ENCODE data around the gene TUSC2. TPM values are rescaled to one million over a fixed set of nuclear protein-coding genes. Genes with fewer than 3 reads are reported as not detected.

Gene TUSC2
- total RNA-seq, 4 donors from 2014 or later = 16.0 to 42.9 (median 27.4) TPM

DNA sequence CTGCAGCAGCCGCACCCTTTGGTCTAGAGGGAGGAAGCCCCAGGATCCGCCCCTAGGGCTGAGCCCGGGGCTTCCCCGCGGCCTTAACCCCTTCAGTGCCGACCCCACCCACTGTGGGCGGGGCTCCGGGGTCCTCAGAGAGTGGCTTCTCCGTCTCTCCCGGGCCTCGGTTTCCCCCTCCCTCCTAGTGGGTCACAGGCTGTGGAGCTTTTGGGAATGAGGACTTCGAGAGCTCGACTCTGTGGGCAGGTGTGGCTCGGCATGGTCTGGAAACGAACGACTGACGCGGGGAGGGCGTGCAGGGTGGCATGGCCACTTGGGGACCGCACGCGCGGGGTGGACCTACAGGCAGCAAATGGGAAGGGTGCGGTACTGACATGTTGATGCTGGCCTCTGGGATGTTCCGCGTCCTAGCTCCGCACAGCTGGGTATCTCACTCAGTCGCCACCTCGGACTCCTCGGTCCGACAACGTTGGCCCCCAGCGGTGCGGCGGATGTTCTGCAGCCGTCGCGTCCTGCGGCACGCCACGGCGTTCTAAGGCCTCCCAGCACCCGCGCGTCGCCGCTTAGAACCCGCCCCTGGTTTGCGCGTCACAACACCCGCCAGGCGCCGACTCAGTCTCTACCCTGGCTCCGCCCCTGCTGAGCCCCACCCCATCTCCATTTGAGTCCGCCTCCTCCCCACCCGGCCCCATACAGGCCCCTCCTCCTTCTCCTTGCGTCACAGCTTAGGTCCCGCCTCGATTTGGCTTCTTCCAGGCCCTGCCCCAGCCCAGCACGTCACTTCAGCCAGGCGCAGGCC lies 29.0 kb downstream of the TUSC2 start, which contains the start of the genes HYAL3 and NAA80:
Gene HYAL3, minus strand, starts transcription at position 570 of the 802 bp plus-strand sequence. CDS start 3,803 bp downstream, outside the sequence.
Gene NAA80, minus strand, starts transcription at position 570 of the 802 bp plus-strand sequence. CDS start 1,942 bp downstream, outside the sequence.
- WGBS, 2 donors = 0% methylated on average over 13 to 26 of the region's 61 CpGs
- TF ChIP-seq, protein P1, sequence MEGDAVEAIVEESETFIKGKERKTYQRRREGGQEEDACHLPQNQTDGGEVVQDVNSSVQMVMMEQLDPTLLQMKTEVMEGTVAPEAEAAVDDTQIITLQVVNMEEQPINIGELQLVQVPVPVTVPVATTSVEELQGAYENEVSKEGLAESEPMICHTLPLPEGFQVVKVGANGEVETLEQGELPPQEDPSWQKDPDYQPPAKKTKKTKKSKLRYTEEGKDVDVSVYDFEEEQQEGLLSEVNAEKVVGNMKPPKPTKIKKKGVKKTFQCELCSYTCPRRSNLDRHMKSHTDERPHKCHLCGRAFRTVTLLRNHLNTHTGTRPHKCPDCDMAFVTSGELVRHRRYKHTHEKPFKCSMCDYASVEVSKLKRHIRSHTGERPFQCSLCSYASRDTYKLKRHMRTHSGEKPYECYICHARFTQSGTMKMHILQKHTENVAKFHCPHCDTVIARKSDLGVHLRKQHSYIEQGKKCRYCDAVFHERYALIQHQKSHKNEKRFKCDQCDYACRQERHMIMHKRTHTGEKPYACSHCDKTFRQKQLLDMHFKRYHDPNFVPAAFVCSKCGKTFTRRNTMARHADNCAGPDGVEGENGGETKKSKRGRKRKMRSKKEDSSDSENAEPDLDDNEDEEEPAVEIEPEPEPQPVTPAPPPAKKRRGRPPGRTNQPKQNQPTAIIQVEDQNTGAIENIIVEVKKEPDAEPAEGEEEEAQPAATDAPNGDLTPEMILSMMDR (IDR thresholded peaks at IDR 0.05) = peak in 5 of 6 experiments; percentile 29 to 64 (median 44)
- TF ChIP-seq POLR2A (IDR thresholded peaks at IDR 0.05) = peak in 3 of 4 donors; percentile 50 to 98 (median 92)
- peaks cover 0 to 13% (median 0%) of the 10 kb centered on the region in 3 donors for H3K36me3 ChIP-seq
- H3K4me1 ChIP-seq = peaks cover 34 to 59% (median 38%) of the 10 kb centered on the region in 3 donors
- intact Hi-C loops (cut with DNase I) = no loop called here
- H3K4me3 ChIP-seq = peak within 1 kb of the TSS; percentile 49 to 72 (median 60)
- DNase-seq = peak; percentile 97
- H3K9me3 ChIP-seq = no peaks in the 10 kb centered on the region
- peak within 1 kb of the TSS; percentile 89 to 94 (median 91) for H3K27ac ChIP-seq
- H3K27me3 ChIP-seq = no peaks in the 10 kb centered on the region

DNA sequence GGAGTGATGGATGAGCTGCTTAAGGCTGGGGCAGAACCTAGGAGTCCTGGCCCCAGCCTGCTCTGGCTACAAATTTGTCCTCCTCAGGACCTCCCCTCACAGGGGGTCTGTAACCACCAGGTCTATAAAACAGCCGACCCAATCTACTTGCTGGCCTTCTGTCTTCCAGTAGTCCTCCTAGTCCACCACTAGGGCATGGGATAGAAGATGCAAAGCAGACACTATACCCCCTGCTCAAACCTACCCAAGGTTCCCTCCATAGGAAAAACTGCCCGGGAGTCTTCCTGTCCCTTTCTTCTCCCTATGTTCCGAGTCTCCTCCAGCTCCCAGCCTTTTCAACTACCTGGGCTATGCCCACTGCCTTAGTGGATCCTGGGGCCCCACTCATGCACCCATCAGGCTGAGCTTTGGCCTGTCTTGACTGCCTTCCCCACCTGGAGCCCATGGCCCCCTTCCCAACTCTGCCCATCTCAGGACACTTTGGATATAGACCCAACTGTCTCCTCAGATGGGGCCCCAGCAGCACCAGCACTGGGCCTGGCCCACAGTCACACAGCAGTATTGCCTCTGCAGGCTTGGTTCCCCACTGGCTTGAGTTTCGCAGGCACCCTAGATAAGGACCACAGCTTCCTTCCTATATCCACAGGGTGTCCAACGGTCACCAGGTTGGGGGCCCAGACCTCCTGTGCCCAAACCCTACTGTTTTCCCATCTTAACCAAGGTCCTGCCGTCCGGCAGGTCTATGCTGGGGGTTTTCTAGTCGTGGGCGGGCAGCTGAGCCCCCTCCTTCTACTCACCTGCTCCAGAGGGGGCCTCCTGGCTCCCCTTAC lies 29.9 kb downstream of the TUSC2 start:
- H3K4me3 ChIP-seq = peak overlapping the region; percentile 49 to 72 (median 60)

DNA sequence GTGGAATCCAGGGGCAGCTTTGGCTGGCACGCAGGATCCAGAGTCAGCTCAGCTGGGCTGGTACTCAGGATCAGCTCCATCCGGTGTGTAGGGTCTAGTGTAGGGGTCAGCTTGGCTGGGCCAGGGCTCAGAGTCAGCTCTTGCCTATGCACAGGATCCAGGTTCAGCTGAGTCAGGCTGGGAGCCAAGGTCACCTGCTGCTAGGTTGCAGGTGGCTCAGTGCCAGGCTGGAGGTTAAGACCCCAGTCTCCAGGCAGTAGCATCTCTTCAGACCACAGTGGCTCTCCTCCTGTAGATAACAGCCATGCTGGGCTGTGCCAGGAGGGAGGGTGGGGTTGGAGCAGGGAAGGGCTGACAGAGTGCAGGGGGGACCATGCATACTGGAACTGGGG lies 30.6 kb downstream of the TUSC2 start:
- DNase-seq = no peak
- intact Hi-C loops (cut with DNase I) = no loop called here
- peaks cover 31 to 54% (median 31%) of the 10 kb centered on the region in 3 donors for H3K4me1 ChIP-seq
- no peaks in the 10 kb centered on the region for H3K27me3 ChIP-seq
- no peak overlapping the region for H3K4me3 ChIP-seq
- no CpG with 5 or more reads among the region's 2 CpGs for WGBS, 2 donors
- TF ChIP-seq, protein P1 (IDR thresholded peaks at IDR 0.05) = no peak
- TF ChIP-seq POLR2A (IDR thresholded peaks at IDR 0.05) = no peak
- H3K36me3 ChIP-seq = peaks cover 0 to 13% (median 0%) of the 10 kb centered on the region in 3 donors
- no peaks in the 10 kb centered on the region for H3K9me3 ChIP-seq
- H3K27ac ChIP-seq = peak overlapping the region in 2 of 4 donors; percentile 89 to 94

More for the DNA sequence above, 29.9 kb downstream of the TUSC2 start:
- Histone ChIP-seq H3K27ac (peak overlapping the region; percentile 89 to 94 (median 91)), H3K9me3 (no peaks in the 10 kb centered on the region), H3K27me3 (no peaks in the 10 kb centered on the region), H3K36me3 (peaks cover 0 to 13% (median 0%) of the 10 kb centered on the region in 3 donors), H3K4me1 (peaks cover 28 to 54% (median 29%) of the 10 kb centered on the region in 3 donors)
- no peak for DNase-seq
- WGBS, 2 donors = 45 to 60% methylated on average over 5 to 9 of the region's 9 CpGs
- TF ChIP-seq POLR2A (IDR thresholded peaks at IDR 0.05) = no peak
- TF ChIP-seq, protein P1 (IDR thresholded peaks at IDR 0.05) = peak in 3 of 6 experiments; percentile 4 to 27 (median 20)
- intact Hi-C loops (cut with DNase I) = no loop called here

DNA sequence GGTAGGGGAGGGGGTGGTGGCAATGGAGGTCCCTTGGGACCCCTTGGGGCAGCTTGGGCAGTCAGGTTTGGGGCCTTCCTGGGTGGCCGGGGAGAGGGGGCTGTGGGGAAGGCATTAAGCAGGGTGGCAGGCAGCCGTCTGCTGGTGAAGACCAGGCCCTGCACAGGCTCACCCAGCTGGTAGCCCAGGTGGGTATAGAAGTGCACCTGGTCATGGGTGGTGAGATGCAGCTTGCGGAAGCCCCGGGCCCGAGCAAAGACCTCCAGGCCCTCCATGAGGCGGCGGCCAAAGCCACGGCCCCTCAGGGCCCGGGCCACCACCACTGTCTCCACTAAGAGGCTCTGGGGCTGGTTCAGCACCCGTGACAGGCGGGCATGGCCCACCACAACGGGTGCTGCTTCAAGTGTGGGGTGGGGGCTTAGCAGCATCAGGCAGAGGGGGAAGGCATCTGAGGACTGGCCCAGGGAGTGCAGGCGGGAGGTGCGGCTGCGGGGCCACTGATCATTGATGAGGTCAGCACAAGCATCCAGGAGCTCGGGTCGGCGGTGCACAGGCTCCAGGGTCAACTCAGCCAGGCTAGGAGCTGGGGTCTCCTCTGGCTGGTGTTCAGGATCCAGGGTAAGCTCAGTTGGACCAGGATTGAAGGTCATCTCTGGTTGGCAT lies 31.2 kb downstream of the TUSC2 start:
- Histone ChIP-seq H3K27me3 (no peaks in the 10 kb centered on the region), H3K9me3 (no peaks in the 10 kb centered on the region), H3K36me3 (peaks cover 0 to 13% (median 0%) of the 10 kb centered on the region in 3 donors), H3K4me3 (no peak overlapping the region), H3K4me1 (peaks cover 32 to 50% (median 32%) of the 10 kb centered on the region in 3 donors), H3K27ac (no peak overlapping the region)
- TF ChIP-seq, protein P1 (IDR thresholded peaks at IDR 0.05) = no peak
- no peak for TF ChIP-seq POLR2A (IDR thresholded peaks at IDR 0.05)
- intact Hi-C loops (cut with DNase I) = no loop called here
- 84 to 100% methylated on average over 4 to 5 of the region's 18 CpGs for WGBS, 2 donors
- no peak for DNase-seq

All from esophagus squamous epithelium (tissue), 5 donors.